Activated CD4-positive, alpha-beta T cell treated with anti-CD3 and anti-CD28 coated beads, Interleukin-2, Interleukin-4, amounts not matched to agents 100 ng/mL and 50 ng/mL, durations not matched to agents 16 hours and 8 hours (primary cell): Measurements from ENCODE around the gene TRIP12.

ENCODE experiments used
- DNase-seq: peaks from one replicate; pipeline ENCODE4 v3.0.0-alpha.2; 2020; ENCODE audit warnings: low spot score

The TRIP12 gene

DNA sequence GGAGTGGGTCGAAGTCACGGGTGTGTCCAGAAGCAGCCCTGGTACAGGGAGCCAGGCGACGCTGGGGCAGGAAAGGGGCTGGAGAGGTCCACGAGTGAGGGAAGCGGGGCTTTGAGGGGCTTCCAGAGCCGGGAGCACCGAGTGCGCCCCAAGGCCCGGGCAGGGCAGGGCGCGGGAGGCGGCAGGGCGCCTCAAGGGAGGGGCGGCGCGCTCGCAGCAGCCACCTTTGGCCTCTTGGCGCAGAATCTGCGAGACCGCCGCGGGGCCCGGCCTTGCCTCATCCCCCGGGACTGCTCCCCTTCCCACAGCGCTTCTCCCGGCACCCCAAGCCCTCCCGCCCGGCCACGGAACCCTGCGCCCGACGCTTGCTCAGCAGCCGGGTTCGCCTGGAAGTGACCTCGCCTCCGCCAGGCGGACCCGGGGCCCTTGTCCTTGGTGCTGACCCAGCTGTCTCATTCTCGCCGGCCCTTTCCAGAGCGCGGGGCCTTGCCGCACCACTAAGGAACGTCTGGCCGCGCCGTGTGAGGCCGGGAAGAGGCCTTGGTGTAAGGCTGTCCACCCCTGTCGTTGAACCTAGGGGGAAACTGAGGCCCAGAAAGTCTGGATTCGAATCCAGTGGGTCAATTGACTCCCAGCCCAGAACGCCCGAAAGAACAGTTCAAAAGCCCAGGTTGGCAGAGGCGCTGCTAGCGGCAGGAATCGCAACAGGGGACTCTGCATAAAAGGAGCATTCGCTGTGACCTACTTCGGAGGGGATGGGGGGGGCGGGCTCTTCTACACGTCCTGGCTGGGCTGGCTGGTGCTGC lies 206.9 kb downstream of the TRIP12 start:
- peak; percentile 16 for DNase-seq

GRCh38 chr2:229714080-229714735 lies 207.6 kb downstream of the TRIP12 start, which contains the start of gene DNER:
Gene DNER, minus strand, starts transcription at chr2:229714555. Its CDS starts 132 bp downstream, at chr2:229714423.
- DNase-seq, result peak; percentile 36
